ENCODE results near the gene TUBG2. TPM values are rescaled to one million over a fixed set of nuclear protein-coding genes. Genes with fewer than 3 reads are reported as not detected.

TUBG2 gene
- total and polyA plus RNA-seq, 2 of the 8 experiments (the other 6 are each of a cell fraction or from before 2014, with no cell fraction given): 14.8 to 16.6 TPM

GRCh38 chr17:42681976-42682721 lies 23.1 kb downstream of the TUBG2 start, which contains the start of gene CNTNAP1 (continued):
- TF ChIP-seq CTCF (IDR thresholded peaks at IDR 0.05; ENCODE audit: control extremely low read depth in 1 of 3, insufficient read depth in 1 of 3, low read depth in 1 of 3, low read length in 3 of 3): no peak
- no peak for TF ChIP-seq SRF (IDR thresholded peaks at IDR 0.05; ENCODE audit: low read depth, low read length)
